ENCODE data around the gene KMT2A.

DNA sequence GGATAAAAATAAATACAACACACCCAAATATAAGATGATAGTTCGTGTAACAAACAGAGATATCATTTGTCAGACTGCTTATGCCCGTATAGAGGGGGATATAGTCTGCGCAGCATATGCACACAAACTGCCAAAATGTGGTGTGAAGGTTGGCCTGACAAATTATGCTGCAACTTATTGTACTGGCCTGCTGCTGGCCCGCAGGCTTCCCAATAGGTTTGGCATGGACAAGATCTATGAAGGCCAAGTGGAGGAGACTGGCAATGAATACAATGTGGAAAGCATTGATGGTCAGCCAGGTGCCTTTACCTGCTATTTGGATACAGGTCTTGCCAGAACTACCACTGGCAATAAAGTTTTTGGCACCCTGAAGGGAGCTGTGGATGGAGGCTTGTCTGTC, 124.5 kb downstream of the KMT2A start:
- TF ChIP-seq, protein P1, sequence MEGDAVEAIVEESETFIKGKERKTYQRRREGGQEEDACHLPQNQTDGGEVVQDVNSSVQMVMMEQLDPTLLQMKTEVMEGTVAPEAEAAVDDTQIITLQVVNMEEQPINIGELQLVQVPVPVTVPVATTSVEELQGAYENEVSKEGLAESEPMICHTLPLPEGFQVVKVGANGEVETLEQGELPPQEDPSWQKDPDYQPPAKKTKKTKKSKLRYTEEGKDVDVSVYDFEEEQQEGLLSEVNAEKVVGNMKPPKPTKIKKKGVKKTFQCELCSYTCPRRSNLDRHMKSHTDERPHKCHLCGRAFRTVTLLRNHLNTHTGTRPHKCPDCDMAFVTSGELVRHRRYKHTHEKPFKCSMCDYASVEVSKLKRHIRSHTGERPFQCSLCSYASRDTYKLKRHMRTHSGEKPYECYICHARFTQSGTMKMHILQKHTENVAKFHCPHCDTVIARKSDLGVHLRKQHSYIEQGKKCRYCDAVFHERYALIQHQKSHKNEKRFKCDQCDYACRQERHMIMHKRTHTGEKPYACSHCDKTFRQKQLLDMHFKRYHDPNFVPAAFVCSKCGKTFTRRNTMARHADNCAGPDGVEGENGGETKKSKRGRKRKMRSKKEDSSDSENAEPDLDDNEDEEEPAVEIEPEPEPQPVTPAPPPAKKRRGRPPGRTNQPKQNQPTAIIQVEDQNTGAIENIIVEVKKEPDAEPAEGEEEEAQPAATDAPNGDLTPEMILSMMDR (conservative IDR thresholded peaks at IDR 0.05 in 1 of 2, IDR thresholded peaks at IDR 0.05 in 1 of 2; ENCODE audit: extremely low read depth in 1 of 2, insufficient read depth in 1 of 2, low read depth in 1 of 2, low read length in 2 of 2): no peak
- TF ChIP-seq EZH2 (IDR thresholded peaks at IDR 0.05; ENCODE audit: borderline replicate concordance, low read length): no peak
